Nephron (organoid): ENCODE results near the gene ASTN2.
A peak's percentile ranks its signal among the peaks of the same experiment; 100 is the strongest.

Experiments
- H3K27ac Mint-ChIP-seq, 3 experiments: 2 replicates each; pipeline ENCODE4 v1.8.0; 2020; ENCODE audit warnings: mixed read lengths in 3 of 3, mild to moderate bottlenecking in 2 of 3, moderate library complexity in 1 of 3
- H3K27me3 Mint-ChIP-seq: 2 replicates; pipeline ENCODE4 v1.8.0; 2021; ENCODE audit warnings: low read depth, mild to moderate bottlenecking, moderate library complexity, mixed read lengths
- H3K36me3 Mint-ChIP-seq: 2 replicates; pipeline ENCODE4 v1.8.0; 2020; ENCODE audit warnings: low read depth, mixed read lengths
- H3K4me1 Mint-ChIP-seq: 2 replicates; pipeline ENCODE4 v1.8.0; 2020; ENCODE audit warnings: mixed read lengths
- H3K4me3 Mint-ChIP-seq, 3 experiments: 2 replicates each; pipeline ENCODE4 v1.8.0; 2020; ENCODE audit warnings: mild to moderate bottlenecking in 3 of 3, mixed read lengths in 3 of 3, moderate library complexity in 2 of 3
- H3K9me3 Mint-ChIP-seq: 2 replicates; pipeline ENCODE4 v1.8.0; 2020; ENCODE audit warnings: mixed read lengths
- CTCF ChIP-seq, 3 experiments: fragments of 200-600 bp; sonication (generic); IDR thresholded peaks; one replicate each; pipeline ENCODE4 v1.5.0; 2021; ENCODE audit warnings: antibody characterized with exemption in 3 of 3; ENCODE audit not compliant: unreplicated experiment in 3 of 3

The ASTN2 gene

GRCh38 chr9:117407436-117408022 is 7.3 kb downstream of the ASTN2 start:
- H3K27ac Mint-ChIP-seq, result no peak overlapping the region
- H3K27me3 Mint-ChIP-seq, result peaks cover 97% of the 10 kb centered on the region
- TF ChIP-seq CTCF (IDR thresholded peaks at IDR 0.05; ENCODE audit: unreplicated experiment in 3 of 3), result no peak
- H3K9me3 Mint-ChIP-seq, result no peaks in the 10 kb centered on the region
- H3K4me1 Mint-ChIP-seq, result peaks cover 8% of the 10 kb centered on the region
- no peaks in the 10 kb centered on the region for H3K36me3 Mint-ChIP-seq
- no peak overlapping the region for H3K4me3 Mint-ChIP-seq

GRCh38 chr9:117405950-117406705 is 8.7 kb downstream of the ASTN2 start:
- Mint-ChIP-seq H3K27me3 (peaks cover 92% of the 10 kb centered on the region), H3K36me3 (no peaks in the 10 kb centered on the region), H3K4me1 (peaks cover 2% of the 10 kb centered on the region), H3K27ac (no peak overlapping the region), H3K9me3 (no peaks in the 10 kb centered on the region), H3K4me3 (no peak overlapping the region)
- TF ChIP-seq CTCF (IDR thresholded peaks at IDR 0.05; ENCODE audit: unreplicated experiment in 3 of 3), result no peak

GRCh38 chr9:117403848-117404247 is 11.0 kb downstream of the ASTN2 start:
- H3K27ac Mint-ChIP-seq, result no peak overlapping the region
- TF ChIP-seq CTCF (IDR thresholded peaks at IDR 0.05; ENCODE audit: unreplicated experiment in 3 of 3), result no peak
- H3K36me3 Mint-ChIP-seq, result no peaks in the 10 kb centered on the region
- H3K27me3 Mint-ChIP-seq, result peaks cover 77% of the 10 kb centered on the region
- no peaks in the 10 kb centered on the region for H3K4me1 Mint-ChIP-seq
- H3K4me3 Mint-ChIP-seq, result no peak overlapping the region
- H3K9me3 Mint-ChIP-seq, result no peaks in the 10 kb centered on the region

GRCh38 chr9:117403403-117403811 is 11.4 kb downstream of the ASTN2 start:
- Mint-ChIP-seq H3K36me3 (no peaks in the 10 kb centered on the region), H3K27ac (no peak overlapping the region), H3K4me1 (no peaks in the 10 kb centered on the region), H3K9me3 (no peaks in the 10 kb centered on the region), H3K27me3 (peaks cover 72% of the 10 kb centered on the region), H3K4me3 (no peak overlapping the region)
- no peak for TF ChIP-seq CTCF (IDR thresholded peaks at IDR 0.05; ENCODE audit: unreplicated experiment in 3 of 3)

GRCh38 chr9:117400171-117400570 is 14.7 kb downstream of the ASTN2 start:
- Mint-ChIP-seq H3K9me3 (no peaks in the 10 kb centered on the region), H3K27me3 (peaks cover 42% of the 10 kb centered on the region), H3K36me3 (no peaks in the 10 kb centered on the region), H3K4me3 (no peak overlapping the region), H3K27ac (peak overlapping the region in 1 of 3 experiments; percentile 56), H3K4me1 (no peaks in the 10 kb centered on the region)
- no peak for TF ChIP-seq CTCF (IDR thresholded peaks at IDR 0.05; ENCODE audit: unreplicated experiment in 3 of 3)
